Measurements from ENCODE around the gene ACER2. TPM values are rescaled to one million over a fixed set of nuclear protein-coding genes. Genes with fewer than 3 reads are reported as not detected.

Gene ACER2
- total RNA-seq, 1 experiment from 2014 or later: 9.6 TPM

GRCh38 chr9:19473605-19474004 is 64.8 kb downstream of the ACER2 start:
- Histone ChIP-seq H2BK20ac (ENCODE audit: low read depth, low read length, poor library complexity, severe bottlenecking) (no peak overlapping the region), H2AK5ac (ENCODE audit: insufficient read length, low read length) (no peak overlapping the region), H2AFZ (ENCODE audit: low read length) (no peak overlapping the region), H4K91ac (ENCODE audit: insufficient read length, low read depth, low read length) (no peak overlapping the region), H3K23me2 (ENCODE audit: insufficient read length, low read depth, low read length, poor library complexity, severe bottlenecking) (no peaks in the 10 kb centered on the region), H4K20me1 (ENCODE audit: control insufficient read depth, insufficient read depth, insufficient read length) (no peaks in the 10 kb centered on the region), H3K9ac (ENCODE audit: extremely low read depth, insufficient read length, low read length) (no peak overlapping the region), H3K14ac (ENCODE audit: insufficient read depth, low read length) (no peak overlapping the region), H4K8ac (replicated peaks; ENCODE audit: insufficient read length, low read depth, low read length) (no peak overlapping the region), H2BK12ac (ENCODE audit: insufficient read length, low read depth, low read length) (no peak overlapping the region), H2BK15ac (ENCODE audit: low read depth, low read length) (no peak overlapping the region), H3K9me3 (ENCODE audit: control insufficient read depth, low read depth, low read length) (no peaks in the 10 kb centered on the region), H3K79me2 (ENCODE audit: insufficient read depth, low read length) (no peaks in the 10 kb centered on the region; the same call in 1 of the 2 replicates), H3K79me1 (ENCODE audit: insufficient read depth, low read depth, low read length, poor library complexity, severe bottlenecking) (no peaks in the 10 kb centered on the region), H3K23ac (ENCODE audit: insufficient read length, low read depth, low read length) (no peak overlapping the region), H3K18ac (ENCODE audit: insufficient read length, low read depth, low read length) (no peak overlapping the region), H3K56ac (ENCODE audit: insufficient read length, low read depth, low read length) (no peak overlapping the region), H4K5ac (ENCODE audit: insufficient read length, low read depth, low read length) (no peak overlapping the region), H3K4me1 (ENCODE audit: insufficient read depth, low read length) (no peaks in the 10 kb centered on the region; the same call in 1 of the 2 replicates), H3K27ac (ENCODE audit: insufficient read length, low read depth, low read length) (no peak overlapping the region), H3K27me3 (ENCODE audit: insufficient read depth, low read length) (no peaks in the 10 kb centered on the region), H3T11ph (ENCODE audit: low read length) (no peak overlapping the region), H3K4me2 (ENCODE audit: insufficient read depth, insufficient read length, low read length) (no peak overlapping the region), H2BK5ac (ENCODE audit: insufficient read length, low read length) (no peak overlapping the region), H2BK120ac (ENCODE audit: low read depth, low read length, poor library complexity, severe bottlenecking) (no peak overlapping the region), H3K4ac (ENCODE audit: low read depth, low read length) (no peak overlapping the region)
- no peaks in the 10 kb centered on the region for H3K9me3 Mint-ChIP-seq
- peaks cover 7 to 9% of the 10 kb centered on the region in 2 experiments for H3K4me1 Mint-ChIP-seq
- H3K27me3 Mint-ChIP-seq (ENCODE audit: low read depth): no peaks in the 10 kb centered on the region
- H3K36me3 Mint-ChIP-seq (ENCODE audit: insufficient read depth in 1 of 3, low read depth in 3 of 3): no peaks in the 10 kb centered on the region
- no peak overlapping the region for H3K4me3 Mint-ChIP-seq
- H3K27ac Mint-ChIP-seq: no peak overlapping the region
- peak; percentile 29; the same call in 2 of the 3 replicates for TF ChIP-seq CTCF (conservative IDR thresholded peaks at IDR 0.05)
- DNase-seq: no peak

Data from H9 (cell line).